DND-41 (cell line): ENCODE data around the gene OR5D13.

Experiments
- ATAC-seq: fragments of 200-7000 bp; cut with Tn5 transposase; 3 replicates; pipeline ENCODE4 v1.9.1; 2021; ENCODE audit warnings: low read depth; ENCODE audit not compliant: insufficient read depth
- DNase-seq: peaks from one replicate; pipeline ENCODE4 v3.0.0-alpha.2; 2020
- H2AFZ ChIP-seq: 2 replicates; pipeline ENCODE4 v1.6.0; 2012; ENCODE audit warnings: low read depth, low read length
- H3K27ac ChIP-seq: 2 replicates; pipeline ENCODE4 v1.5.1; 2012; ENCODE audit warnings: low read length, inconsistent platforms
- H3K27me3 ChIP-seq: fragments of 200-600 bp; sonication (generic); 2 replicates; pipeline ENCODE4 v1.6.0; 2012; ENCODE audit warnings: low read length, mild to moderate bottlenecking, inconsistent platforms; ENCODE audit not compliant: insufficient read depth, poor library complexity
- H3K36me3 ChIP-seq: 2 replicates; pipeline ENCODE4 v1.5.1; 2012; ENCODE audit warnings: low read length, inconsistent platforms; ENCODE audit not compliant: insufficient read depth
- H3K4me1 ChIP-seq: 2 replicates; pipeline ENCODE4 v1.5.1; 2012; ENCODE audit warnings: mild to moderate bottlenecking, low read length; ENCODE audit not compliant: insufficient read depth
- H3K4me2 ChIP-seq: 2 replicates; pipeline ENCODE4 v1.6.0; 2012; ENCODE audit warnings: mild to moderate bottlenecking, moderate library complexity, low read length, inconsistent platforms; ENCODE audit not compliant: insufficient read depth
- H3K4me3 ChIP-seq, 2 experiments: fragments of 200-600 bp in 1 of 2; shearing (Covaris generic) in 1 of 2; 2 replicates each; pipeline ENCODE4 v1.5.1; 2012 to 2016; ENCODE audit warnings: inconsistent platforms in 2 of 2, low read length in 2 of 2, mild to moderate bottlenecking in 2 of 2, low read depth in 1 of 2, moderate library complexity in 1 of 2
- H3K79me2 ChIP-seq: 2 replicates; pipeline ENCODE4 v1.6.0; 2012; ENCODE audit warnings: low read length, inconsistent platforms; ENCODE audit not compliant: insufficient read depth
- H3K9ac ChIP-seq: 2 replicates; pipeline ENCODE4 v1.6.0; 2012; ENCODE audit warnings: low read depth, mild to moderate bottlenecking, inconsistent platforms, low read length, moderate library complexity
- H3K9me3 ChIP-seq: 2 replicates; pipeline ENCODE4 v1.5.1; 2012; ENCODE audit warnings: low read length, moderate library complexity, mild to moderate bottlenecking, inconsistent platforms; ENCODE audit not compliant: insufficient read depth, severe bottlenecking
- H4K20me1 ChIP-seq: 2 replicates; pipeline ENCODE4 v1.6.0; 2012; ENCODE audit warnings: low read length; ENCODE audit not compliant: insufficient read depth
- EZH2 ChIP-seq: IDR thresholded peaks from 3 replicates; pipeline ENCODE4 v1.6.1; 2012; ENCODE audit warnings: borderline replicate concordance, low read depth, mild to moderate bottlenecking, moderate library complexity, low read length, inconsistent platforms; ENCODE audit not compliant: severe bottlenecking
- TF ChIP-seq, protein P1 (sequence below): IDR thresholded peaks from 2 replicates; pipeline ENCODE4 v1.5.1; 2012; ENCODE audit warnings: borderline replicate concordance, low read length, moderate library complexity, mild to moderate bottlenecking; ENCODE audit not compliant: poor library complexity, severe bottlenecking; ENCODE audit errors: extremely low read depth

OR5D13 gene

DNA sequence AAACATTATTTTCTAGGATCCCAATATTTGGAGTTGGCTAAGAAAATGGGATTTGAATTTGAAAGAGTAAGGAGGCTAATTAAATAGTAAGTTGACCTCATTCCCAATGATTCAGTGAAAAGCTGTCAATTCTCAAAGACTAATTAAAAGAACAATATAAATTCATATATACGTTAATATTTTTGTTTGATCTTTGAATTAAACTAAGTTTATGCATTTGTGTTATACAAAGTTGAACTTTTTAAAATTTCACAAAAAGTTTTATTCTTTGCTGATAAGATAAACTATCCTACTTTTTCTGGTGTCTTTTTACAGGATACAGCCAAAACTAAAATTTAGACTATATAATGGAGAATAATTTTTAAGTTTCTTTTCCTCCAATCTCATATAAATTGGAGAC lies 37.8 kb downstream of the OR5D13 start, which contains the start of gene OR5L1:
OR5L1 (plus strand) TSS at position 301 of the 400 bp plus-strand sequence. CDS start 100 bp downstream, outside the sequence.
- peaks cover 1% of the 10 kb centered on the region for H3K9me3 ChIP-seq
- no peak within 1 kb of the TSS for H3K4me3 ChIP-seq
- no peak for ATAC-seq
- no peak within 1 kb of the TSS for H3K4me2 ChIP-seq
- no peaks in the 10 kb centered on the region for H4K20me1 ChIP-seq
- no peak within 1 kb of the TSS for H3K27ac ChIP-seq
- no peak within 1 kb of the TSS for H2AFZ ChIP-seq
- no peaks in the 10 kb centered on the region for H3K4me1 ChIP-seq
- no peaks in the 10 kb centered on the region for H3K36me3 ChIP-seq
- no peaks in the 10 kb centered on the region for H3K27me3 ChIP-seq
- TF ChIP-seq EZH2 = no peak
- TF ChIP-seq, protein P1, sequence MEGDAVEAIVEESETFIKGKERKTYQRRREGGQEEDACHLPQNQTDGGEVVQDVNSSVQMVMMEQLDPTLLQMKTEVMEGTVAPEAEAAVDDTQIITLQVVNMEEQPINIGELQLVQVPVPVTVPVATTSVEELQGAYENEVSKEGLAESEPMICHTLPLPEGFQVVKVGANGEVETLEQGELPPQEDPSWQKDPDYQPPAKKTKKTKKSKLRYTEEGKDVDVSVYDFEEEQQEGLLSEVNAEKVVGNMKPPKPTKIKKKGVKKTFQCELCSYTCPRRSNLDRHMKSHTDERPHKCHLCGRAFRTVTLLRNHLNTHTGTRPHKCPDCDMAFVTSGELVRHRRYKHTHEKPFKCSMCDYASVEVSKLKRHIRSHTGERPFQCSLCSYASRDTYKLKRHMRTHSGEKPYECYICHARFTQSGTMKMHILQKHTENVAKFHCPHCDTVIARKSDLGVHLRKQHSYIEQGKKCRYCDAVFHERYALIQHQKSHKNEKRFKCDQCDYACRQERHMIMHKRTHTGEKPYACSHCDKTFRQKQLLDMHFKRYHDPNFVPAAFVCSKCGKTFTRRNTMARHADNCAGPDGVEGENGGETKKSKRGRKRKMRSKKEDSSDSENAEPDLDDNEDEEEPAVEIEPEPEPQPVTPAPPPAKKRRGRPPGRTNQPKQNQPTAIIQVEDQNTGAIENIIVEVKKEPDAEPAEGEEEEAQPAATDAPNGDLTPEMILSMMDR = no peak
- no peak for DNase-seq
- H3K9ac ChIP-seq = no peak within 1 kb of the TSS
- no peaks in the 10 kb centered on the region for H3K79me2 ChIP-seq

DNA sequence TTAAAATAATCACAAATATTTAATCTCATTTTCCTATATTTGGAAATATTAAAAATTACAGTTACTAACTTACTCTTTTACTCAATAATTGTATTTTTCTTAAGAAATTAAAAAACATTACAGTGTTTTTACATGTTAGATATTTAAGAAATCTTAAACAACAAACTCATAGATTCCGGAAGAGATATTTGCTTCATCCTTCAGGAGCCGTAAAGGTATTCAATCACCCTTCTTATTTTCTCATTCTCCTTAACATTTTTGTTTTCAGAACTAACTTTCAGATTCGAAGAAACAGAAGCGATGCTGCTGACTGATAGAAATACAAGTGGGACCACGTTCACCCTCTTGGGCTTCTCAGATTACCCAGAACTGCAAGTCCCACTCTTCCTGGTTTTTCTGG lies 46.1 kb downstream of the OR5D13 start, which contains the start of gene OR5D18:
OR5D18 (plus strand) TSS at position 301 of the 400 bp plus-strand sequence; CDS start at position 301, 0 bp downstream.
- no peak within 1 kb of the TSS for H3K9ac ChIP-seq
- ATAC-seq (no peak), DNase-seq (no peak)
- TF ChIP-seq, protein P1 = no peak
- TF ChIP-seq EZH2 = no peak
- H3K27me3 ChIP-seq = no peaks in the 10 kb centered on the region
- H3K4me1 ChIP-seq = no peaks in the 10 kb centered on the region
- H3K4me2 ChIP-seq = no peak within 1 kb of the TSS
- no peak within 1 kb of the TSS for H3K4me3 ChIP-seq
- H3K9me3 ChIP-seq = no peaks in the 10 kb centered on the region
- H4K20me1 ChIP-seq = no peaks in the 10 kb centered on the region
- H2AFZ ChIP-seq = no peak within 1 kb of the TSS
- no peaks in the 10 kb centered on the region for H3K79me2 ChIP-seq
- H3K27ac ChIP-seq = no peak within 1 kb of the TSS
- no peaks in the 10 kb centered on the region for H3K36me3 ChIP-seq
